HG03064 (cell line): Measurements from ENCODE around the gene UBE2H.
A peak's percentile ranks its signal among the peaks of the same experiment; 100 is the strongest.
"Not testable (repeated sequence)": the region's sequence is repeated elsewhere in the genome, so short reads cannot be mapped to it uniquely, and the experiment has no call there.

Experiments used
- ATAC-seq: cut with Tn5 transposase; IDR thresholded peaks from one replicate; pipeline ENCODE4 v1.9.1; 2021; ENCODE audit warnings: low read depth; ENCODE audit not compliant: unreplicated experiment

The UBE2H gene

GRCh38 chr7:129826895-129827294, 125.9 kb downstream of the UBE2H start:
- not testable (repeated sequence) for ATAC-seq

- ATAC-seq = peak; percentile 67
Measured at GRCh38 chr7:129825209-129825970, 127.4 kb downstream of the UBE2H start.

GRCh38 chr7:129824291-129825208, 128.2 kb downstream of the UBE2H start:
- ATAC-seq = no peak

GRCh38 chr7:129823143-129823542, 129.6 kb downstream of the UBE2H start:
- not testable (repeated sequence) for ATAC-seq

GRCh38 chr7:129821476-129821875, 131.3 kb downstream of the UBE2H start:
- no peak for ATAC-seq

GRCh38 chr7:129816742-129817141, 136.0 kb downstream of the UBE2H start:
- no peak for ATAC-seq

- no peak for ATAC-seq
Measured at GRCh38 chr7:129807863-129808262, 144.9 kb downstream of the UBE2H start.

- no peak for ATAC-seq
Measured at GRCh38 chr7:129804890-129805719, 147.7 kb downstream of the UBE2H start.

- ATAC-seq = no peak
Measured at GRCh38 chr7:129804111-129804889, 148.5 kb downstream of the UBE2H start.

GRCh38 chr7:129803546-129804081, 149.1 kb downstream of the UBE2H start:
- ATAC-seq = no peak

- no peak for ATAC-seq
Measured at GRCh38 chr7:129801882-129802281, 150.9 kb downstream of the UBE2H start.

- ATAC-seq = no peak
Measured at GRCh38 chr7:129800901-129801300, 151.9 kb downstream of the UBE2H start.

- no peak for ATAC-seq
Measured at GRCh38 chr7:129799350-129799955, 153.3 kb downstream of the UBE2H start.

GRCh38 chr7:129798616-129799349, 154.0 kb downstream of the UBE2H start:
- ATAC-seq = no peak

GRCh38 chr7:129797214-129797789, 155.5 kb downstream of the UBE2H start:
- ATAC-seq = no peak

GRCh38 chr7:129796186-129796775, 156.5 kb downstream of the UBE2H start:
- ATAC-seq = no peak

- not testable (repeated sequence) for ATAC-seq
Measured at GRCh38 chr7:129794461-129794860, 158.3 kb downstream of the UBE2H start.
